Measurements from ENCODE around the gene FOXG1.

Gene FOXG1

GRCh38 chr14:28777471-28778137, 11.0 kb downstream of the FOXG1 start:
- DNase-seq: no peak

GRCh38 chr14:28778138-28779117, 11.8 kb downstream of the FOXG1 start:
- no peak for DNase-seq

GRCh38 chr14:28779456-28779855, 12.9 kb downstream of the FOXG1 start:
- no peak for DNase-seq

- DNase-seq: no peak
Measured at GRCh38 chr14:28780843-28781820, 14.5 kb downstream of the FOXG1 start.

GRCh38 chr14:28782301-28782700, 15.7 kb downstream of the FOXG1 start:
- DNase-seq: no peak

GRCh38 chr14:28783664-28784063, 17.1 kb downstream of the FOXG1 start:
- DNase-seq: no peak

- DNase-seq: no peak
Measured at GRCh38 chr14:28784096-28785048, 17.8 kb downstream of the FOXG1 start.

GRCh38 chr14:28785096-28785952, 18.7 kb downstream of the FOXG1 start:
- DNase-seq: no peak

- DNase-seq: no peak
Measured at GRCh38 chr14:28807518-28807917, 40.9 kb downstream of the FOXG1 start.

GRCh38 chr14:28813810-28814209, 47.2 kb downstream of the FOXG1 start:
- no peak for DNase-seq

Measured in activated CD4-positive, alpha-beta T cell treated with anti-CD3 and anti-CD28 coated beads, Interleukin-2, Interleukin-6, amounts not matched to agents 100 ng/mL and 50 ng/mL, durations not matched to agents 16 hours and 8 hours (primary cell).